A549 (cell line): ENCODE results near the gene QSOX1. TPM values are rescaled to one million over a fixed set of nuclear protein-coding genes. Genes with fewer than 3 reads are reported as not detected.

ENCODE experiments used
- ATAC-seq, 2 experiments: fragments of 200-7000 bp in 1 of 2; fragments of >200 bp in 1 of 2; cut with Nextera tagmentation in 1 of 2; cut with Tn5 transposase in 1 of 2; 3 replicates each; pipeline versions ENCODE4 v1.8.0 to v1.9.1; 2018 to 2020; ENCODE audit warnings: mild to moderate bottlenecking in 1 of 2, moderate library complexity in 1 of 2
- CTCF ChIA-PET: fragments of 300-600 bp; sonication (Branson Sonifier 250); formaldehyde crosslinking; extraction: SDS; loops from one replicate; lab custom pipeline; 2021; ENCODE audit warnings: antibody characterized with exemption, inconsistent platforms; lab: Yijun Ruan, JAX
- POLR2A ChIA-PET: fragments of 350-600 bp; formaldehyde crosslinking; extraction: SDS; loops from one replicate; lab custom pipeline; 2021; ENCODE audit warnings: antibody characterized with exemption, inconsistent platforms; lab: Yijun Ruan, JAX
- DNase-seq, 2 experiments: peaks; one replicate each; pipeline versions ENCODE4 v3.0.0 to v3.0.0-alpha.2; 2011 to 2016; ENCODE audit warnings: low read depth in 1 of 2, low spot score in 1 of 2
- FAIRE-seq: peaks from 2 replicates; lab custom pipeline; 2011; peaks lifted over from hg19 to GRCh38; lab: Jason Lieb, UNC
- H3K27ac ChIP-seq, 2 experiments: fragments of >200 bp; sonication (Bioruptor Twin); formaldehyde crosslinking; 3 replicates each; pipeline ENCODE4 v1.5.1; 2016 to 2017
- H3K4me1 ChIP-seq: fragments of >200 bp; sonication (Bioruptor Twin); formaldehyde crosslinking; 3 replicates; pipeline ENCODE4 v1.6.1; 2016
- H3K4me2 ChIP-seq: fragments of >200 bp; sonication (Bioruptor Twin); formaldehyde crosslinking; 3 replicates; pipeline ENCODE4 v1.6.1; 2016
- H3K4me3 ChIP-seq: fragments of >200 bp; sonication (Bioruptor Twin); formaldehyde crosslinking; 3 replicates; pipeline ENCODE4 v1.5.1; 2016
- H3K9me3 ChIP-seq: fragments of >200 bp; sonication (Bioruptor Twin); formaldehyde crosslinking; 3 replicates; pipeline ENCODE4 v1.6.1; 2016
- CBX2 ChIP-seq: fragments of 200-600 bp; sonication (generic); IDR thresholded peaks from 2 replicates; pipeline ENCODE4 v1.6.1; 2016; ENCODE audit warnings: low read depth, mild to moderate bottlenecking, borderline replicate concordance
- CBX8 ChIP-seq: fragments of 200-600 bp; sonication (generic); IDR thresholded peaks from 2 replicates; pipeline ENCODE4 v1.6.1; 2016
- CHD4 ChIP-seq: fragments of 200-600 bp; sonication (generic); IDR thresholded peaks from 2 replicates; pipeline ENCODE4 v1.6.1; 2016; ENCODE audit warnings: antibody characterized with exemption, mild to moderate bottlenecking, borderline replicate concordance
- ELK1 ChIP-seq: fragments of 150-350 bp; IDR thresholded peaks from 2 replicates; pipeline ENCODE4 v1.6.1; 2014; ENCODE audit warnings: low read depth, mild to moderate bottlenecking, low read length
- FOXS1 ChIP-seq: fragments of 250-450 bp; sonication (Bioruptor Pico); IDR thresholded peaks from 2 replicates; pipeline ENCODE4 v1.5.0; 2020; ENCODE audit warnings: mild to moderate bottlenecking, moderate library complexity
- HEYL ChIP-seq: fragments of 250-450 bp; sonication (Bioruptor Pico); IDR thresholded peaks from 2 replicates; pipeline ENCODE4 v1.8.0; 2021; ENCODE audit warnings: mild to moderate bottlenecking, moderate library complexity
- KDM5A ChIP-seq: fragments of 200-600 bp; sonication (generic); IDR thresholded peaks from 2 replicates; pipeline ENCODE4 v1.6.1; 2016; ENCODE audit warnings: antibody characterized with exemption, mild to moderate bottlenecking
- MAZ ChIP-seq: fragments of 150-350 bp; IDR thresholded peaks from 2 replicates; pipeline ENCODE4 v1.6.1; 2014; ENCODE audit warnings: antibody characterized with exemption, low read depth, low read length, borderline replicate concordance
- NR3C1 ChIP-seq: fragments of >200 bp; sonication (Bioruptor Twin); formaldehyde crosslinking; IDR thresholded peaks from 3 replicates; pipeline ENCODE4 v1.6.1; 2017
- POLR2AphosphoS2 ChIP-seq: conservative IDR thresholded peaks from 2 replicates; pipeline ENCODE4 v1.6.1; 2012; ENCODE audit warnings: low read length, improper control_type of control experiment, inconsistent platforms
- RCOR1 ChIP-seq: fragments of 150-350 bp; IDR thresholded peaks from 2 replicates; pipeline ENCODE4 v1.6.1; 2014; ENCODE audit warnings: antibody characterized with exemption, low read length, low read depth
- REST ChIP-seq: fragments of 200-600 bp; sonication (generic); IDR thresholded peaks from 2 replicates; pipeline ENCODE4 v1.6.1; 2016; ENCODE audit warnings: antibody characterized with exemption, mild to moderate bottlenecking, moderate library complexity
- SREBF2 ChIP-seq: fragments of 450-650 bp; IDR thresholded peaks from 2 replicates; pipeline ENCODE4 v1.6.1; 2014; ENCODE audit warnings: mild to moderate bottlenecking, moderate library complexity
- TFCP2L1 ChIP-seq: fragments of 250-450 bp; sonication (Bioruptor Pico); IDR thresholded peaks from 2 replicates; pipeline ENCODE4 v1.5.0; 2021; ENCODE audit warnings: mild to moderate bottlenecking
- USF2 ChIP-seq: fragments of 450-650 bp; IDR thresholded peaks from 2 replicates; pipeline ENCODE4 v1.6.1; 2014; ENCODE audit warnings: antibody characterized with exemption
- ZC3H11A ChIP-seq: fragments of 450-650 bp; IDR thresholded peaks from 2 replicates; pipeline ENCODE4 v1.6.1; 2014; ENCODE audit warnings: antibody characterized with exemption, mild to moderate bottlenecking
- ZFP36 ChIP-seq: fragments of 450-650 bp; IDR thresholded peaks from 2 replicates; pipeline ENCODE4 v1.6.1; 2014; ENCODE audit warnings: borderline replicate concordance; ENCODE audit not compliant: partially characterized antibody
- ZSCAN20 ChIP-seq: fragments of 250-450 bp; sonication (Bioruptor Pico); IDR thresholded peaks from 2 replicates; pipeline ENCODE4 v1.8.0; 2022; ENCODE audit warnings: mild to moderate bottlenecking, moderate library complexity
- WGBS: methylation state at CpG from one replicate; pipeline ENCODE4 v1.1.6; 2017; ENCODE audit errors: missing lambda C conversion rate; 5-methylcytosine and 5-hydroxymethylcytosine counted together
- polyA plus RNA-seq, 4 experiments: library from polyadenylated mRNA; depleted of rRNA in 3 of 4; stranded (reverse); fragments of >200 nt; fragmentation: RNase III in 1 of 4; extraction: RNeasy Plus Mini Kit Qiagen cat#74134 plus additional on column Dnase treatment in 1 of 4; gene quantifications; 2 replicates in 3 of 4; 3 replicates in 1 of 4; pipeline ENCODE4 v1.2.3, GENCODE V29; 2011 to 2017

QSOX1 gene
- polyA plus RNA-seq, 2 of the 4 experiments (the other 2 are of a cell fraction) = 43.8 to 60.2 TPM

- Histone ChIP-seq H3K4me3 (no peak overlapping the region), H3K4me1 (peaks cover 9% of the 10 kb centered on the region; the same call in 2 of the 3 replicates), H3K9me3 (no peaks in the 10 kb centered on the region), H3K27ac (no peak overlapping the region), H3K4me2 (no peak overlapping the region)
- DNase-seq (no peak), ATAC-seq (peak in 1 of 2 experiments; percentile 31; a peak in 2 of 6 replicates), FAIRE-seq (no peak)
- ChIA-PET CTCF (interaction anchor here (0.6 to 2.2 kb wide), 6 partner anchors 10 to 54 kb away, joined by 3 to 7 read pairs (median 4); no protein-coding TSS in a partner anchor), POLR2A (no interaction called here)
- TF ChIP-seq ELK1 = no peak
- no peak for TF ChIP-seq SREBF2
- TF ChIP-seq REST = peak; percentile 79
- 72% methylated on average over 8 of the region's 8 CpGs for WGBS
These were observed 87.3 kb downstream of the QSOX1 start for GRCh38 chr1:180241716-180242544.

GRCh38 chr1:180243517-180244221, 89.0 kb downstream of the QSOX1 start:
- DNase-seq = peak; percentile 36 to 38
- H3K4me1 ChIP-seq = peaks cover 13% of the 10 kb centered on the region; the same call in 2 of the 3 replicates
- TF ChIP-seq RCOR1 (no peak), CHD4 (no peak), ZFP36 (no peak), MAZ (no peak), NR3C1 (no peak), POLR2AphosphoS2 (no peak), CBX2 (no peak), ZC3H11A (no peak), HEYL (no peak), KDM5A (no peak), TFCP2L1 (CRISPR knock-in tag) (no peak), USF2 (no peak), CBX8 (no peak), ZSCAN20 (CRISPR knock-in tag) (no peak), FOXS1 (CRISPR knock-in tag) (no peak)
- TF ChIP-seq, all 56 proteins: peak for 0
- no peak overlapping the region for H3K27ac ChIP-seq
- POLR2A ChIA-PET = no interaction called here
- no peak overlapping the region for H3K4me3 ChIP-seq
- CTCF ChIA-PET = interaction anchor here (0.9 to 1.9 kb wide), 5 partner anchors 9 to 234 kb away, joined by 3 to 15 read pairs (median 4); no protein-coding TSS in a partner anchor
- H3K9me3 ChIP-seq = no peaks in the 10 kb centered on the region
- 77% methylated on average over 11 of the region's 11 CpGs for WGBS
- FAIRE-seq (no peak), ATAC-seq (peak in 1 of 2 experiments; percentile 71; a peak in 4 of 6 replicates)
- no peak overlapping the region for H3K4me2 ChIP-seq
